Measurements from ENCODE around the gene AMOTL1.

DNA sequence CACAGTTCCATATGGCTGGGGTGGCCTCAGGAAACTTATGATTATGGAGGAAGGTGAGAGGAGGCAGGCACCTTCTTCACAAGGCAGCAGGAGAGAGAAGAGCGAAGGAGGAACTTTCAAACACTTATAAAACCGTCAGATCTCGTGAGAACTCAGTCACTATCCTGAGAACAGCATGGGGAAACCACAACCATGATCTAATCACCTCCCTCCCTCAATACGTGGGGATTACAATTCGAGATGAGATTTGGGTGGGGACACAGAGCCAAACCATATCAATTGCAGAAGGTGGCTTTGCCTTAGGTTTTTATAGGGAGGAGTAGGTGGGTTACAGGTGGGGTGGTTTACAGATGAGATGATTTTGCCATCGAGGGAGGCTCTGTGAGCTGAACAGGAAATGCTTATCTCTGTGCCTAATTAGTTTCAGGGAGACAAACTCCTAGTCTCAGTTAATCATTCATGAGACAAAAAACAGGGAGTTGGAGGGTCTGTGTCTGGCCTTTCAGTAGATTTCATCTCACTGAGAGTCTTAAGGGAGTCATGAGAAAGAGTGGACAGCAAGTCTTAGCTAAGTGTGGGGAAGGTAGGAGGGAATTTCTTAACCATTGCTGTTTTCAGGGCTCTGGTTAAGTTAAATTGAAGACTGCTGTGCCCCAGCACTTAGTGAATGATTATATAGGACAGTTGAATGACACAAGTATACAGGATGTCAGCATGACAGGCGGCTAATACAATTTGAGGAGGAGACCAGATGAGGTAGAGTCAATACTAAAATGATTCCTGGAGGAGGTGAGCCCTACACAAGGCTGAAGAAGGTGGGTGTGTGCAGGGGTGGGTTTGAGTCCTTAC, 157.5 kb downstream of the AMOTL1 start:
- no peak for TF ChIP-seq TAF1 (IDR thresholded peaks at IDR 0.05; ENCODE audit: low read depth)
- TF ChIP-seq, protein P1, sequence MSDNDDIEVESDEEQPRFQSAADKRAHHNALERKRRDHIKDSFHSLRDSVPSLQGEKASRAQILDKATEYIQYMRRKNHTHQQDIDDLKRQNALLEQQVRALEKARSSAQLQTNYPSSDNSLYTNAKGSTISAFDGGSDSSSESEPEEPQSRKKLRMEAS (IDR thresholded peaks at IDR 0.05): no peak
- TF ChIP-seq, protein P2, sequence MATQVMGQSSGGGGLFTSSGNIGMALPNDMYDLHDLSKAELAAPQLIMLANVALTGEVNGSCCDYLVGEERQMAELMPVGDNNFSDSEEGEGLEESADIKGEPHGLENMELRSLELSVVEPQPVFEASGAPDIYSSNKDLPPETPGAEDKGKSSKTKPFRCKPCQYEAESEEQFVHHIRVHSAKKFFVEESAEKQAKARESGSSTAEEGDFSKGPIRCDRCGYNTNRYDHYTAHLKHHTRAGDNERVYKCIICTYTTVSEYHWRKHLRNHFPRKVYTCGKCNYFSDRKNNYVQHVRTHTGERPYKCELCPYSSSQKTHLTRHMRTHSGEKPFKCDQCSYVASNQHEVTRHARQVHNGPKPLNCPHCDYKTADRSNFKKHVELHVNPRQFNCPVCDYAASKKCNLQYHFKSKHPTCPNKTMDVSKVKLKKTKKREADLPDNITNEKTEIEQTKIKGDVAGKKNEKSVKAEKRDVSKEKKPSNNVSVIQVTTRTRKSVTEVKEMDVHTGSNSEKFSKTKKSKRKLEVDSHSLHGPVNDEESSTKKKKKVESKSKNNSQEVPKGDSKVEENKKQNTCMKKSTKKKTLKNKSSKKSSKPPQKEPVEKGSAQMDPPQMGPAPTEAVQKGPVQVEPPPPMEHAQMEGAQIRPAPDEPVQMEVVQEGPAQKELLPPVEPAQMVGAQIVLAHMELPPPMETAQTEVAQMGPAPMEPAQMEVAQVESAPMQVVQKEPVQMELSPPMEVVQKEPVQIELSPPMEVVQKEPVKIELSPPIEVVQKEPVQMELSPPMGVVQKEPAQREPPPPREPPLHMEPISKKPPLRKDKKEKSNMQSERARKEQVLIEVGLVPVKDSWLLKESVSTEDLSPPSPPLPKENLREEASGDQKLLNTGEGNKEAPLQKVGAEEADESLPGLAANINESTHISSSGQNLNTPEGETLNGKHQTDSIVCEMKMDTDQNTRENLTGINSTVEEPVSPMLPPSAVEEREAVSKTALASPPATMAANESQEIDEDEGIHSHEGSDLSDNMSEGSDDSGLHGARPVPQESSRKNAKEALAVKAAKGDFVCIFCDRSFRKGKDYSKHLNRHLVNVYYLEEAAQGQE (IDR thresholded peaks at IDR 0.05; ENCODE audit: low read depth): no peak
